CD4-positive, alpha-beta T cell treated with Interleukin-10 for 1 hour (primary cell): Measurements from ENCODE around the gene ETS2.
"Not testable (repeated sequence)": the region's sequence is repeated elsewhere in the genome, so short reads cannot be mapped to it uniquely, and the experiment has no call there.

Experiments used
- DNase-seq: peaks from one replicate; pipeline ENCODE4 v3.0.0-alpha.2; 2020

ETS2 gene

DNA sequence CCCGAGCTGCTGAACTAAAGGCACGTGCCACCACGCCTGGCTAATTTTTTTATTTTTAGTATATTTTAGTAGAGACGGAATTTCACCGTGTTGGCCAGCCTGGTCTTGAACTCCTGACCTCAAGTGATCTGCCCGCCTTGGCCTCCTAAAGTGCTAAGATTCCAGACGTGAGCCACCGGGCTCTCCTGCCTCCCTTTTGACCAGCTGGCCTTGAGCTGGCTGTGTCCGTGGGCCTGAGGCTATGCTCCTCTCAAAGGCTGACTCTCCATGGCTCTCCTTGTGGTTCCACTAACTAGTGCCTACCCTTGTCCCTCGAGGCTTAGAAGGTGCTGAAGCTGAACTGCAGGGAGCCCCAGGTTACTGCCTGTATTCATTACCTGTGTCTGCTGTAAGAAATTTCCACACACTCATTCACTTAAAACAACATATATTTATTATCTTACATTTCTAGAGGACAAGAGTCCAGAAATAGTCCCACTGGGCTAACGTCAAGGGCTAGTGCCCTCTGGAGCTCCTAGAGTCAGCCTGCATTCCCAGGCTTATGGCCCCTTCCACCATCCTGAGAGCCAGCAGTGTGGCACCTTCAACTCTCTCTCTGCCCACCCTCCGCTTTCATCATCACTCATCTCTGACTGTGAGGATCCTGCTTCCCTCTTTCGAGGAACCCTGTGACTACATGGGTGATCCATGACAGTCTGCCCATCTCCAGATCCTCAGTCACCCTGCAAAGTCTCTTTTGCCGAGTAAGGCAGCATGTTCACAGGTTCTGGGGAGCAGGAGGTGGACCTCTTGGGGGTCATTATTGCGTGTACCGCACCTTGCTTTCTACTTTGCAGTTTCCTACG lies 34.9 kb downstream of the ETS2 start:
- no peak for DNase-seq

GRCh38 chr21:38841472-38841871 lies 35.7 kb downstream of the ETS2 start:
- DNase-seq, result no peak

- DNase-seq, result no peak
These were observed 36.4 kb downstream of the ETS2 start for GRCh38 chr21:38842079-38842478.

GRCh38 chr21:38843379-38843778 lies 37.6 kb downstream of the ETS2 start:
- DNase-seq, result no peak

DNA sequence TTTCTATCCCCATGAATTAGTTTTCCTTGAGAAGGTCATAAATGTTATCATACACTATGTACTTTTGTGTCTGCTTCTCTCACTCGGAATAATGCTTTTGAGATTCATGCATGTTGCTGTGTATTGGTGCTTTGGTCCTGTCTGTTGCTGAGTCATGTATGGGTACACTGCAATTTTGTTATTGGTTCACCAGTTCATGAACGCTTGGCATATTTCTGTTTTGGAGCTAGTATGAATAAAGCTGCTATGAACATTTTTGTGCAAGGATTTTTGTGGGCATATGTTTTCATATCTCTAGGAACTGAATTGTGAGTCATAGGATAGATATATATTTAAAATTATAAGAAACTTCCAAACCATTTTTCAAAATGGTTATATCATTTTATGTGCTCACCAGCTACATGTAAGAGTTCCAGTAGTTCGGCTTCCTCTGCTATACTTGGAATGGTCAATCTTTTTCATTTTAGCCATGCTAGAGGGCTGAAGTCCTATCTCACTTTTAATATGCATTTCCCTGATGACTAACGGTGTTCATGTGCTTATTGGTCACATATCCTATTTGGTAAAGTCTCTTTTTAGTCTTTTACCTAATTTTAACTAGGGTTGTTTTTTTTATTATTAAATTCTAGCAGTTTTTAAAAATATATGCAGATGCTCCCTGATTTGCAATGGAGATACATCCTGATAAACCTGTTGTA lies 38.2 kb downstream of the ETS2 start:
- no peak for DNase-seq

GRCh38 chr21:38845374-38845773 lies 39.6 kb downstream of the ETS2 start:
- DNase-seq, result not testable (repeated sequence)

- DNase-seq, result no peak
These were observed 41.8 kb downstream of the ETS2 start for GRCh38 chr21:38847556-38847955.

DNA sequence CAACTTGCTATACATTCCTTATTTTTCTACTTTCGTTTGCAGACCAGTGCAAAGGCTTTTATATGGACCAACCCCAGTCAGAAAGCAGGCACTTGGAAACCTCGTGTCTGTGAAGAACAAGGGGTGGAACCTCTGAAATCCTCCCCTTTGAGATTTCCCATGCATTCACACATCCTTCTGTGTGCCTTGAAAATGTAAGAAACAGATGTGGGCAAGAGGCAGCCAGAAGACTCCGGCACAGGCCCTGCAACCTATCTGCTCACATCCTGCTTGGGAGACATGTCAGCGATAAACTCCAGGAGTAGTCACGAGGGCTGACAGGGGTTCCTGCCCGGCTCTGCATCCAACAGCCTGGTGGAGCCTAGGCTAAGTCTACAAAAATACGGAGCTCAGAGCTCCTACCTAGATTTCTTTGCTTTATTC lies 42.5 kb downstream of the ETS2 start:
- DNase-seq, result no peak

GRCh38 chr21:38849776-38850175 lies 44.0 kb downstream of the ETS2 start:
- DNase-seq, result no peak

DNA sequence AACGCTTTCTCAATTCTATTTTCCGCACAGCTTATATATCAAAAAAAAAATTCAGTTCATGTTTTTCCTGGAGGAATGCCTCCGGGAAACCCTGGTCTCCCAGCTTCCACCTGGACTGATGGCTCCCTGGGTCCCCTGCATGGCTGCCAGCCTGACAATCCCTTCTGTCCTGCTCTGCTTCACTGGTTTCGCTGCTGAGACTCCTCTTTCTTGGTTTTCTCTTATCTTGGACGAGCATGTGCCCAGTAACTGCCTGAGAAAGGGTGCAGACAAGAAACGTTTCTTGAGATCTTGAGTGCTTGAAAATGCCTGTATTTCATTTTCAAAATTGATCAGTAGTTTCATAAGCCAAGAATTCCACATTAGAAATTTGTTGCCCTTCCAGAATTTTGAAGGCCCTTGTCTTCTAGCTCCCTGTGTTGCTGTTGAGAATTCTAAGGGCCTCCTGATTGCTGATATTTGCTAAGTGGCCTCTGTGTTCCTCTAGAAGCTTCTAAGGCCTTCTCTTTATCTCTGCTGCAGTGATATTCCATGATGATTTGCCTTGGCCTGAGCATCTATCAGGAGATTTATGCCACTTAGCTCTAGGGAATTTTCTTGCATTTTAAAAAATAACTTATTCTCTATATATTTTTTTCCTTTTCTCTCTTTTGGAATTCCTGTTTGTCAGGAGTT lies 44.7 kb downstream of the ETS2 start:
- no peak for DNase-seq

GRCh38 chr21:38851101-38851500 lies 45.4 kb downstream of the ETS2 start:
- DNase-seq, result no peak

DNA sequence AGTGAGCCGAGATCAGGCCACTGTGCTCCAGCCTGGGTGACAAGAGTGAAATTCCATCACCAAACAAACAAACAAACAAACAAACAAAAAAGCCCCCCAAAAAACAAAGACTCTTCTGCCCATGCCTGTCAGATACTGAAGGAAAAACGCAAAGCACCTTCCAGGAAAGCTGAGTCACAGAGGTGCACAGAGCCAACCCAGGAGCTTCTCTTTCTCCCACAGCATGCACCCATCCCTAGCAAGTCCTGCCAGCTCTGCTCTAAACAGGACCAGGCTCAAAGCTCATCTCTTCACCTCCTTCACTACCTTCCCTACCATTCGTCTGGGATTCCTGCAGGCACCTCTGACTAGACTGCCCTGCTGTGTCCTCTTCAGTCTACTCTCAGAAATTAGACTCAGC lies 46.5 kb downstream of the ETS2 start:
- DNase-seq, result no peak

DNA sequence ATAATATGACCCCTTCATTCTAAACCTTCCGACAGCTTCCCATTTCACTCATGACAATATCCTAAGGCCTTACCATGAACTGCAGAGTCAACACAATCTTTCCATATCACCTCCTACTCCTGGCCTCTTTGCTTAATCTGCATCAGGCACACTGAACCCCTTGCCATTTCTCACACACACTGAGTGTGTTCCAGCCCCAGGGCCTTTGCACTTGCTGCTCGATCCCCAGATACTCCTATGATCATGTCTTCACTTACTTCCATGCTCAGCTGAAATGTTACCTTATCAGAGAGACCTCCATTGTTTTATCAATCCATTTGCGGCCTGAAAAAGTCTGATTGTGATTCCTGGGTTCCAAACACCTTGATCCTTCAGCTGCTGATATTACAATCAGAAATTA lies 47.0 kb downstream of the ETS2 start:
- no peak for DNase-seq

DNA sequence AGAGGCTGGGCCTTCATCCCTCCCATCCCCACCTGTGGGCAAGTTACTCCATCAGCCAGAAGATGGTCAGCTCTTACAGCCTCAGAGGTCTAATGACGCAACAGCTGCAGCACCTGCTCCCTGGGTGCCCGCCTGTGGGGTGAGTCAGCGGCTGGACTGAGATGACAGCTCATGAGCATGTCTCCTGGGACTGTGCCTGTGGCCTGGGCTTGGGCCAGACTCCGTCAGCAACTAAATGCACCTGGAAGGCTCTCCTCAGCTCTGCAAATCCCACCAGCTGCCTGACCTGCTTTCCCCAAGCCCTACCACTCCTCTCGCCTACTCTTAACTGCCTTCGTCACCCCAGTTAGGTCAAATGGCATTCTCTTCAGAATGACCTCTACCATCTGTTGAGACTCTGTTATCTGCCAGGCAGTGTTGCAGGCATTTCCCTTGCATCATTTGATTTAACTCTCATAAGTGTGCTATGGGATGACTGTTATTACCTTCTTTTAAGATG lies 47.7 kb downstream of the ETS2 start:
- no peak for DNase-seq

- no peak for DNase-seq
These were observed 51.6 kb downstream of the ETS2 start for GRCh38 chr21:38857152-38857825.

- no peak for DNase-seq
These were observed 52.5 kb downstream of the ETS2 start for GRCh38 chr21:38858026-38858811.

GRCh38 chr21:38858812-38859205 lies 53.1 kb downstream of the ETS2 start:
- DNase-seq, result no peak

DNA sequence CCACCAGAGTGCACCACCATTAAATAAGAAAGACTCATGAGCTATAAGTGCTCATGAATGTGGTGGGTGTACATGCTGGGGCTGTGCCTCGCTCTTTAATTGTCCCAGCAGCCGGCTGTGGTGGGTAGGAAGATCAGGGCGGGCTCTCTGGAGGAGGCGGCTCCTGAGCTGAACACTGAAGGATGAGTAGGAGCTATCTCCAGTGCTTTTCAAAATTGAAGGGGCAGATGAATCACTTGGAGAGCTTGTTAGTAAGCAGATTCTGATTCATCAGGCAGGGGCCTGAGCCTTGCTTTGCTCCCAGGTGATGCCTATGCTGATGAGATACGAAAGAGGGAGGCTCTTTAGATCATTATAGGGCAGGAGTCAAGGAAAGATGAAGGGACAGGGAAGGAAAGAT lies 54.1 kb downstream of the ETS2 start:
- no peak for DNase-seq

DNA sequence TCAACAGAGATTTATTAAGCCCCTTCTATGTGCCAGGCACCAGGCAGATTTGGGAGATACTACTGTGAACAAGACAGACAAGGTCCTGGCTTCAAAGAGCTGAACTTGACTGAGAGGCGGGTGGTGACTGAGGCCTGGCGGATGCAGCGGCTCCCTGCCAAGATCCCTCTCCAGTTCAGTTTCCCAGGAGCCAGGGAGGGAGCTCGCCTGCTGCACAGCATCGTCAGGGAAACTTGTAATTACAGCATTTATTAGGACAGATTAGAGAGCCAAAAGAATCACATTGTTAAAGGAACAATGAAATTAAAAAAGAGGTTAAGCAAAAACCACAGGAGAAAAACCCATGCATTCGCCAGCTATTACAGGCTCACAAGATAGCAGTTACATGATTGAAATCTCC lies 55.3 kb downstream of the ETS2 start:
- no peak for DNase-seq

GRCh38 chr21:38861989-38862683 lies 56.4 kb downstream of the ETS2 start:
- no peak for DNase-seq

DNA sequence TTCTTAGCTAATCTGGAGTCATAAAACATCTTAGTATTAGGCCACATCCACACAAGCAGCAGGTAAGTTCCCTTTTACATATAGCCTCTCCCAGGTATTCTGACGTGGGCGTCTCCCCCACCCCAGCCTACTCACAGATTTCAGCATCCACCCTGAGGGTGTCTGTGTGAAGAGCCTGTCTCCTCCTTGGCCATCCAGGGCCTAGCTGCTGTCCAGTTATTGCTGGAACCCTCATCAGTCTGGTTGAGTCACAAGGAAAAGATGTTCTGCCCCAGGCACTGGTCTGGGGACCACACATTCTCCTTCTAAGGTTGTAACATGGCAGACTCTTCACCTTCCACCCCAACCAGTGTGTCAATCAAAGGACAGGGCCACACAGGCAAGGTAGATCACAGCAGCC lies 57.6 kb downstream of the ETS2 start:
- no peak for DNase-seq
